Mucosa of stomach (tissue), 1 donor: ENCODE results near the gene IL24.
A peak's percentile ranks its signal among the peaks of the same experiment; 100 is the strongest.

Experiments
- H3K27me3 ChIP-seq: one replicate; pipeline ENCODE4 v1.7.0; 2013; ENCODE audit warnings: mild to moderate bottlenecking, low read length; ENCODE audit not compliant: control insufficient read depth, insufficient read depth
- H3K36me3 ChIP-seq: one replicate; pipeline ENCODE4 v1.7.0; 2013; ENCODE audit warnings: low read length; ENCODE audit not compliant: control insufficient read depth, insufficient read depth
- H3K4me1 ChIP-seq: one replicate; pipeline ENCODE4 v1.7.0; 2013; ENCODE audit warnings: mild to moderate bottlenecking, low read length; ENCODE audit not compliant: control insufficient read depth, insufficient read depth
- H3K4me3 ChIP-seq: one replicate; pipeline ENCODE4 v1.7.0; 2013; ENCODE audit warnings: low read length
- H3K9ac ChIP-seq: one replicate; pipeline ENCODE4 v1.7.0; 2013; ENCODE audit warnings: mild to moderate bottlenecking, low read length, moderate library complexity
- H3K9me3 ChIP-seq: one replicate; pipeline ENCODE4 v1.7.0; 2013; ENCODE audit warnings: mild to moderate bottlenecking, low read length, moderate library complexity; ENCODE audit not compliant: control insufficient read depth
- donor health status: Pancreatic carcinoma.

The IL24 gene

GRCh38 chr1:206937425-206937824, 40.2 kb downstream of the IL24 start:
- Histone ChIP-seq H3K9ac (no peak overlapping the region), H3K9me3 (no peaks in the 10 kb centered on the region)

GRCh38 chr1:206939131-206939530, 41.9 kb downstream of the IL24 start:
- no peak overlapping the region for H3K4me3 ChIP-seq
- H3K4me1 ChIP-seq, result peaks cover 60% of the 10 kb centered on the region
- no peaks in the 10 kb centered on the region for H3K9me3 ChIP-seq
- H3K9ac ChIP-seq, result peak overlapping the region; percentile 2
- H3K36me3 ChIP-seq, result peaks cover 11% of the 10 kb centered on the region
- H3K27me3 ChIP-seq, result no peaks in the 10 kb centered on the region

More at GRCh38 chr1:206937425-206937824, 40.2 kb downstream of the IL24 start:
- Histone ChIP-seq H3K27me3 (no peaks in the 10 kb centered on the region), H3K4me1 (peaks cover 46% of the 10 kb centered on the region), H3K36me3 (peaks cover 16% of the 10 kb centered on the region), H3K4me3 (no peak overlapping the region)

- peaks cover 9% of the 10 kb centered on the region for H3K36me3 ChIP-seq
- H3K9me3 ChIP-seq, result no peaks in the 10 kb centered on the region
- no peak overlapping the region for H3K9ac ChIP-seq
- no peaks in the 10 kb centered on the region for H3K27me3 ChIP-seq
- peaks cover 61% of the 10 kb centered on the region for H3K4me1 ChIP-seq
- H3K4me3 ChIP-seq, result no peak overlapping the region
These were observed 42.8 kb downstream of the IL24 start for GRCh38 chr1:206939841-206940587.

- H3K4me3 ChIP-seq, result no peak overlapping the region
- H3K4me1 ChIP-seq, result peaks cover 61% of the 10 kb centered on the region
- peaks cover 9% of the 10 kb centered on the region for H3K36me3 ChIP-seq
- no peaks in the 10 kb centered on the region for H3K27me3 ChIP-seq
- H3K9ac ChIP-seq, result no peak overlapping the region
- no peaks in the 10 kb centered on the region for H3K9me3 ChIP-seq
These were observed 43.3 kb downstream of the IL24 start for GRCh38 chr1:206940588-206940936.

- Histone ChIP-seq H3K4me3 (no peak overlapping the region), H3K36me3 (peaks cover 1% of the 10 kb centered on the region), H3K9me3 (no peaks in the 10 kb centered on the region), H3K4me1 (peaks cover 67% of the 10 kb centered on the region), H3K9ac (peak overlapping the region; percentile 36), H3K27me3 (no peaks in the 10 kb centered on the region)
These were observed 44.6 kb downstream of the IL24 start for GRCh38 chr1:206941766-206942418.

GRCh38 chr1:206944703-206945102, 47.5 kb downstream of the IL24 start:
- Histone ChIP-seq H3K9ac (peak overlapping the region; percentile 86), H3K4me3 (peak overlapping the region; percentile 61), H3K4me1 (peaks cover 70% of the 10 kb centered on the region), H3K36me3 (no peaks in the 10 kb centered on the region), H3K27me3 (no peaks in the 10 kb centered on the region), H3K9me3 (no peaks in the 10 kb centered on the region)

- Histone ChIP-seq H3K4me1 (peaks cover 67% of the 10 kb centered on the region), H3K27me3 (no peaks in the 10 kb centered on the region), H3K4me3 (peak overlapping the region; percentile 61), H3K9me3 (no peaks in the 10 kb centered on the region), H3K9ac (peak overlapping the region; percentile 86), H3K36me3 (no peaks in the 10 kb centered on the region)
These were observed 48.5 kb downstream of the IL24 start for GRCh38 chr1:206945779-206946178.

GRCh38 chr1:206946261-206946660, 49.0 kb downstream of the IL24 start, which contains the start of gene PIGR:
Gene PIGR (minus strand): TSS chr1:206946466. CDS start chr1:206940531, 5,935 bp downstream.
- peak within 1 kb of the TSS; percentile 61 for H3K4me3 ChIP-seq
- H3K27me3 ChIP-seq, result no peaks in the 10 kb centered on the region
- no peaks in the 10 kb centered on the region for H3K9me3 ChIP-seq
- H3K4me1 ChIP-seq, result peaks cover 67% of the 10 kb centered on the region
- H3K9ac ChIP-seq, result peak within 1 kb of the TSS; percentile 86
- no peaks in the 10 kb centered on the region for H3K36me3 ChIP-seq

- Histone ChIP-seq H3K9ac (peak overlapping the region; percentile 86), H3K36me3 (no peaks in the 10 kb centered on the region), H3K9me3 (no peaks in the 10 kb centered on the region), H3K27me3 (no peaks in the 10 kb centered on the region), H3K4me3 (no peak overlapping the region), H3K4me1 (peaks cover 67% of the 10 kb centered on the region)
These were observed 50.0 kb downstream of the IL24 start for GRCh38 chr1:206947255-206947654.

GRCh38 chr1:206949208-206949607, 52.0 kb downstream of the IL24 start:
- Histone ChIP-seq H3K4me3 (no peak overlapping the region), H3K4me1 (peaks cover 68% of the 10 kb centered on the region), H3K9me3 (no peaks in the 10 kb centered on the region), H3K36me3 (no peaks in the 10 kb centered on the region), H3K9ac (no peak overlapping the region), H3K27me3 (no peaks in the 10 kb centered on the region)

- H3K27me3 ChIP-seq, result no peaks in the 10 kb centered on the region
- no peak overlapping the region for H3K9ac ChIP-seq
- no peaks in the 10 kb centered on the region for H3K9me3 ChIP-seq
- H3K36me3 ChIP-seq, result no peaks in the 10 kb centered on the region
- H3K4me1 ChIP-seq, result peaks cover 72% of the 10 kb centered on the region
- no peak overlapping the region for H3K4me3 ChIP-seq
These were observed 52.4 kb downstream of the IL24 start for GRCh38 chr1:206949641-206950040.

GRCh38 chr1:206951318-206952100, 54.3 kb downstream of the IL24 start:
- no peak overlapping the region for H3K4me3 ChIP-seq
- H3K9me3 ChIP-seq, result no peaks in the 10 kb centered on the region
- no peaks in the 10 kb centered on the region for H3K27me3 ChIP-seq
- peaks cover 88% of the 10 kb centered on the region for H3K4me1 ChIP-seq
- H3K36me3 ChIP-seq, result no peaks in the 10 kb centered on the region
- no peak overlapping the region for H3K9ac ChIP-seq
